GM03348 (cell line): ENCODE data around the gene ARG2.
"Not testable (repeated sequence)": the region's sequence is repeated elsewhere in the genome, so short reads cannot be mapped to it uniquely, and the experiment has no call there.

Experiments
- DNase-seq: peaks from one replicate; pipeline ENCODE4 v3.0.0; 2012; ENCODE audit warnings: low spot score

ARG2 gene

DNA sequence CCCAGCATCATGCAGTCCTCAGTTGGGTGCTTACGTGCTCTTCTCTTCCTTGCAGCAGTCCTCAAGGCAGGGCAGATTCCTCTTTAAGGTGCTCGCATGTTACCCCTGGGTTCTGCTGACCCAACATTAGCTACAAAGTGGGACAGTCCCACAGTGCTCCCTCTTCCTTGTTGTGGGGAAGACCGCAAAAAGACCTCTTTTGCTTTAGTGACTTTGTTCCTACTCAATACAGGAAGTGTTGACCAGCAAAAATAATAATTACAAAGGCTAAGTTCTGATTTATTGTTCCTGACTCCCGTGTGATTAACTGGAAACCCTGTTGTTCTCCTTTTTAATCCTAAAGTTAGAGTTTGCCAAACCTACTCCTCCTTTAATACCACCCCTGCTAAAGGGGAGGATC is 33.4 kb upstream of the ARG2 start:
- no peak for DNase-seq

- DNase-seq = no peak
These were observed 30.4 kb upstream of the ARG2 start for GRCh38 chr14:67589204-67589770.

DNA sequence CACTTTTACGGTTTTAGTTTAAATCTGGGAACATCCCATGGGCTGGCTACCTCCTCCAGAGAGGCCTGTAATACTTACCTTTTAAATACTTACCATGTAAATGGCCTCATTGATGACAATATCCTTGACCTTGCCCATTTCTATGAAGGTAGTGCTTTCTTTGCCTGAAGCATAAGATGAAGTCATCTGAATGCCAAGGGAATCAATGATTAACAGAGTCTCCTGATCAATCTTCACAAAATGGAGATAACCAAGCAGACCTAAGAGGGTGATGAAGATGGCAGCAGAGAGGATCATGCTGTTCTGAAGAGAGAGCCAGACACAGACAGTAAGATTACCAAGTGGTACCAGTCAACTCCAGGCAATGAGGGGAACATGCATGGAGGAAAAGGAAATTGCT is 26.1 kb upstream of the ARG2 start:
- not testable (repeated sequence) for DNase-seq

DNA sequence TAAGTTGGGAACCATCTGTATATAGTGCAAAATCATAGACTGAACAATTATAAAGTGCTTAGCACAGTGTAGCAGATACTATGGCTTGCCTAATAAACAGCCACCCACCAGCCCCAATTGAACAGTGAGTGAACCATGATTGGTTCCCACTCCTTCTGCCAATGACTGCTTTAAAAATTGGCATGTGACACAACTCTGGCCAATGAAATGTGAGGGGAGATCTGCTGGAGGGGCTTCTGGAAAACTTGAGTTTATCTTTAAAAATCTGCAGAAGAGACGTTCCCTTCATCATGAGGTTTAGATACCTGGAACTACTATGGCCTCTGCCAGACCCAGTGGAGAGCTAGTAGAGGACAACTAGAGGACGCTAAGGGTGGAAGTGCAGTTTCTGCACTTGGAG is 24.3 kb upstream of the ARG2 start:
- DNase-seq = no peak

DNA sequence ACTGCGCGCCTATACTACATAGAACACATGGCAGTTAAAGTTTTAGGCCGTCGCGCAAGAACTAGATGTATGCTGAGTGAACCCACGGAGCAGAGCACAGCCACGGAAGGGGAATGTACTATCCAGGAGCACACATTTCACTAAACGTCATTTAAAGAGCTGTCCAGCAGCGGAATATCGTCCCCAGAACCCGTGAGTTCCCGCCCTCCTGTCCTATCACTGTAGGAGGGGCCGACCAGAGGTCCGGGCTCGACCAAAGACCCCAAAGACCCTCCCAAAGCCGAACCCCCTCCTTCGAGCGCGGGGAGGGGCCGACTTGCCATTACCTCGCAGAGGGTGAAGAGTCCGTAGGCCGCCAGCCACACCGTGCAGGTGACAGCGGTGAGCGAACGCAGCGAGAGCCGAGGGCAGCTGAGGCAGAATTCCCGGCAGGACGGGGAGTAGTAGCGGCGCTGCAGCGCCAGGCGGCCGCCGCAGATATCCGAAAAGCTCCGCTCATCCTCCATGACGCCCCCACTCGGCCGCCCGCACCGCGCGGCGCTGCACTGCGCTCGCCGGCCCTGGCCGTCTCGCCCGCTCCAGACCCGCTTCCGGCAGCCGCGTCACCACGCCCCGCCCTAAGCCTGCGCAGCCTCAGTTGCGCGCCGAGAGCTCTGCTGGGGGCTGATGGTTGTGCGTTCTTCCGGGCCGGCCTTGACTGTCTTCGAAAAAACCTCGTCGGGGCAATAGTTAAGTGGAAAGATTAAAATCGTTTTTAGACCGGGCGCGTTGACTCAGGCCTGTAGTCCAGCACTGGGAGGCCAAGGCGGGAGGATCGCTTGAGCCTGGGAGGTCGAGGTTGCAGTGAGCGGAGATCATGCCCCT is 19.8 kb upstream of the ARG2 start, which contains the start of gene PIGH:
PIGH (minus strand) TSS at position 571 of the 864 bp plus-strand sequence; CDS start at position 506, 65 bp downstream.
- DNase-seq = peak; percentile 97

DNA sequence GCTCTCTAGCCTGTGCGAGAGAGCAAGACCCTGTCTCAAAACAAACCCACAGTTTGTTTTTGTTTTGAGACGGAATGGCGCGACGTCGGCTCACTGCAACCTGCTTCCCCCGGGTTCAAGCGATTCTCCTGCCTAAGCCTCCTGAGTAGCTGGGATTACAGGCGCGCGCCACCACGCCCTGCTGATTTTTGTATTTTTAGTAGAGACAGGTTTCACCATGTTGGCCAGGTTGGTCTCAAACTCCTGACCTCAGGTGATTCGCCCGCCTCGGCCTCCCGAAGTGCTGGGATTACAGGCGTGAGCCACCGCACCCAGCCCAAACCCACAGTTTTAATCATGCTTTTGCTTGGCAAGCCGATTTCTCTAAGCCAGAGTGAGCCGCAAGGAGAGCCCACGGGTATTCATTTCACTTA is 19.2 kb upstream of the ARG2 start:
- DNase-seq = not testable (repeated sequence)

GRCh38 chr14:67602076-67602475 is 17.6 kb upstream of the ARG2 start:
- DNase-seq = no peak

- no peak for DNase-seq
These were observed 16.6 kb upstream of the ARG2 start for GRCh38 chr14:67602995-67603545.

- DNase-seq = no peak
These were observed 12.1 kb upstream of the ARG2 start for GRCh38 chr14:67607646-67608045.

DNA sequence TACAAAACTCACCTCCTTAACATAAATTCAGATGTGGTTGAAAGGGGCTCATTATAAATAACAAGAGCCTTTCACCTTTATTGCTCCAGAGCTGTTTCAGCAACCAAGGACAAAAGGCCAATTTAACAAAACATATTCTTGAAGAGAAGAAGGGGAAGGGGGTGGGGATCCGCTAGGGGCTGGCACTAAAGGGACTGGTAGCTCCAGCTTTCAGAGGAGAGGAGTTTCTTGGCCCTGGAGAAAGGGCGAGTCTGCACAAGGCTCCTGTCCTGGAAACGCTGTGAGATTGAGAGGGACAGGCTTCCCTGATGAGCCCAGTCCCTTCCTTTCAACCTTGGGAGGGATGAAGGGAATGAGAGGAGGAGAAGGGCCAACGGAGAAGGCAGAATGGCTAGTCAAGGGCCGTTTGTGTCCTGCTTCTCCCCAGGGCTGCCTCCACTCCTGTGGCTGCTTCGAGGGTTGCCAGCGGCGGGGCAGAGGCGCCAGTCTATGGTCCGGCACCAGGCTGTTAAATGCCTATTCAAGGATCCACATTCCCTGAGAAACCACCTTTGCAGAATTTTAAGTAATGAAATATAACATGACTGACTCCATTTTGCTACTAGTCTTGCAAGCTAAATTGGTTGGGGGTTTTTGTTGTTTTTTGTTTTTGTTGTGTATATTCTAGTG is 9.9 kb upstream of the ARG2 start:
- no peak for DNase-seq

GRCh38 chr14:67610491-67610890 is 9.2 kb upstream of the ARG2 start:
- DNase-seq = no peak

GRCh38 chr14:67618617-67619063 is 1.1 kb upstream of the ARG2 start:
- DNase-seq = peak; percentile 83

DNA sequence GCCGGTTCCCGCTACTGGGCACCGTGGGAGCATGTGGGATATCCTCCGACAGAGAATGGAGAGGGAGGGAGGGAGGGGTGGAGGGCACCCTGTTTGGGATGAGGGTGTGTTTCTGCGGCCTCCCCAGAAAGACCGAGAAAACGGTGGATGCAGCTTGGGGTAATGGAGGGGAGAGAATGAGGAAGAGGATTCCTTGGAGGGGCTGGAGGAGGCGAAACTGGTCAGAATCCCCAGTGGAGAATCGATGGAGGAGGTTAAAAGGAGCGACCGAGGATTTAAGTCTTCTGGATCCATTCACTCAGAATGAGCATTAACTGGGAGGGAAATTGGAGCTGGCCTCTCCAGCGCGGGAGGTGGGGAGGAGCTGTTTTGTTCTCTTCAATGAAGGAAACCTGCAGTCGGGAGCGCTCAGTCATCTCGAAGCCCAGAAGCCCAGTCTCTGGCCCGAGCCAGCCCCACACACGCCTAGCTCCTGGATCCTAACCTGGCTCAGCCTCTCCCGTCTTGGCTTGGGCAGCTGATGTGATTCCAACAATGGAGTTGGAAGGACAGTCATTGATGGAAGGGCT is 581 bp downstream of the ARG2 start:
- DNase-seq = peak; percentile 16

- DNase-seq = peak; percentile 78
These were observed 3.0 kb downstream of the ARG2 start for GRCh38 chr14:67622675-67623074.

GRCh38 chr14:67623114-67623513 is 3.4 kb downstream of the ARG2 start:
- peak; percentile 47 for DNase-seq

DNA sequence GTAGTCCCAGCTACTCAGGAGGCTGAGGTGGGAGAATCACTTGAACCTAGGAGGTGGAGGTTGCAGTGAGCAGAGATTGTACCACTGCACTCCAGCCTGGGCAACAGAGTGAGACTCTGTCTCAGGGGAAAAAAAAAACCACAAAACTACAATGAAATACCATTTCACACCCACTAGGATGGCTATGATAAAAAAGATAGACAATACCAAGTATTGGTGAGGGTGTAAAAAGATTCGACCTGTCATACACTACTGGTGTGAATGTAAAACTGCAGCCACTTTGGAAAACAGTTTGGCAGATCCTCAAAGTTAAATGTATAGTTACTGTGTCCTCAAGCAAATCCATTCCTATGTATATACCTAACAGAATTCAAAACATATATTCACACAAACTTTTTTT is 6.4 kb downstream of the ARG2 start:
- DNase-seq = not testable (repeated sequence)

DNA sequence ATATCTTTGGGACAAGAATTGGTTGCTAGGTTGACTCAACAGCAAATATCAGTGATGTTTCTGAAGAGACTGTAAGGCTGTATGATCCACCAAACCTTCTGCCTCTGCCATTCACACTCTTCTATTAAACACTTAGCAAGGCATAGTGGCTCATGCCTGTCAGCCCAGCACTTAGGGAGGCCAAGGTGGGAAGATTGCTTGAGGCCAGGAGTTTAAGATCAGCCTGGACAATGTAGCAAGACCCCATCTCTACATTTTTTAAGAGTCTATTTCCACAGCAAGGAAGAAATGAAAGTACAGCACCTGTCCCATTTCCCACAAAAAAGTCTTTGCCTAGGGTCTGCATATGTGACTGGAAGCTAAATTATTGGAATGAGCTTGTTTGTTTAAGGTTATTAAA is 7.8 kb downstream of the ARG2 start:
- DNase-seq = no peak

GRCh38 chr14:67630186-67630585 is 10.5 kb downstream of the ARG2 start:
- DNase-seq = no peak

DNA sequence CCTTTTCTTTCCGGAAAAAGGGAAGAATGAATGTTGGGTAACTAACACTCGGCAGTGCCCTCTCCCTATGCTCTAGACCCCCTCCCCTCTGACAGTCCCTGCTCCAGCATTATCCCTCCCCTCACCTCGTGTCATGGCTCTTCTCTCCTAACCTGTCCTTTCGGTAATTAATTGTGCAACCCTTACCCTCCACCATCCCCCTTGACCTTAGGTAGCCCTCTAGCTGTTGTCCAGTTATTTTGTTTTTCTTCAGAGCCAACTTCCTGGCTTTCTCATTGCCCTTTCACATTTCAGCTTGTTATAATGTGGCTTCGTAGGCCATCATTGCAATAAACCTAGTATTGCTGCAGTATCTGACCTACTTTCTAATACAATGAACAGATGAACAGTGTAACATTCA is 11.2 kb downstream of the ARG2 start:
- no peak for DNase-seq

DNA sequence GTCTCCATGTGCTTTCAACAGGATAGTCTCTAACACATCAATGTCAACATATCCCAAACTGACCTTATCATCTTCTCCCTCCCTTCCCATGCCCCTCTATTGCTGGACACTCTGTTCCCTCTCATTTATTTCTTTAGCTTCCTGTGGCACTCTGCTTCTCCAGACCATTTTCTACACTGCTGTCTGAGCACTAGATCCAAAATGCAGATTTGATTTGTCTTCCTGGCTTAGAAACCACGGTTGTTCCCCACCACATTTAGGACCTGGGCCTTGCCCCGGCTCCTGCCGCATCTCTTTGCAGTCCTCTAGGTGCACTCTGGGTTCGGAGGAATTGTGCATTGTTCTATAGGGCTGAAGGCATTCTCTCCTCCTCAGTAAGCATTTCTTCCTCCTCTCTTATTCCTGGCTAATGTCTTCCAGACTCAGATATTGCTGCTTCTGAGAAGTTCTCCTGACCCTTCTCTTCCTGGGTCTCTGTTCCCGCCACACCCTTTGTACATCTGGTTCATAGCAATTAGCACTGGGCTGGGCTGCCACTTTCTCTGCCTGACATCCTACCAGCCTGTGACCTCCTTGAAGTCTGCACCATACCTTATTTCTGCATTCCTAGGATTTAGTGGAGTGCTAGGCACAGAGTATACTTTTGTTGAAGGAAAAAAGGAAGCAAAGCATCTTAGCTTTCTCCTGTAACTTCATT is 13.9 kb downstream of the ARG2 start:
- DNase-seq = no peak

DNA sequence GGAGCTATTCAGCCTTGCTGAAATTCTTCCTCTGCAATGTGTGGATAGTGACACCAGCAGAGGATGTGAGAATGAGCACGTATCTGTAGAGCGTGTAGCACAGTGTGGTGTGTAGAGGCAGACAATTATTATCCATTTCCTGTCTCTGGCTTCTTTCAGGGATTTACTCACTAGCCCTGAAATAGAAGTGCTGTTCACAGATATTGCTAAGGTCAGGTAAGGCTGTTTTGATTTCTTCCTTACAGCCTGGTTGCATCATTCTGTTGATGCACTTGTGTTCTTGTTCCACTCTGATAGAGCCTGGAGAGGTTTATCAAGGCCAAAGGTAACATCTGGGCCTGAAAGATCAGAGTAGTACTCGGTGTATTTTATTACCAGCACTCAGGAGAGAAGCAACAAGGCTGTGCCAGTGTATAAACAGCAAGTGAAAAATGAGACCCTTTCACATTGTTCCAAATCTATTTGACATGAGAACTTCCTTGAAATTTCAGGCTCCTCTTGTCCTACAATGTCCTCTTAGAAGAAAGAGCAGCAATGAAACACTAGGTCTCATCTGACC is 16.7 kb downstream of the ARG2 start:
- peak; percentile 23 for DNase-seq
